Neural cell (in vitro differentiated cells): ENCODE measurements around the gene YTHDC2. TPM values are rescaled to one million over a fixed set of nuclear protein-coding genes. Genes with fewer than 3 reads are reported as not detected.

Experiments
- H2AFZ ChIP-seq: fragments of 200-600, 300-800 bp; sonication (generic), shearing (Covaris generic); 2 replicates; pipeline ENCODE4 v1.6.0; 2014; ENCODE audit warnings: low read depth, mild to moderate bottlenecking, antibody characterized with exemption, low read length, moderate library complexity
- H3F3A ChIP-seq: fragments of 200-600 bp; shearing (Covaris generic); 2 replicates; pipeline ENCODE4 v1.6.1; 2016; ENCODE audit warnings: mild to moderate bottlenecking, moderate library complexity, mixed read lengths, antibody characterized with exemption, low read length; ENCODE audit not compliant: insufficient read depth, poor library complexity, severe bottlenecking
- H3K27ac ChIP-seq: fragments of 200-600, 300-800 bp; sonication (generic), shearing (Covaris generic); 2 replicates; pipeline ENCODE4 v1.5.1; 2014; ENCODE audit warnings: mild to moderate bottlenecking, low read length, moderate library complexity
- H3K27me3 ChIP-seq: fragments of 300-800, 200-600 bp; sonication (generic), shearing (Covaris generic); 2 replicates; pipeline ENCODE4 v1.6.0; 2014; ENCODE audit warnings: mild to moderate bottlenecking, low read depth, low read length, moderate library complexity; ENCODE audit not compliant: insufficient read depth
- H3K36me3 ChIP-seq: fragments of 300-800, 200-600 bp; sonication (generic), shearing (Covaris generic); 2 replicates; pipeline ENCODE4 v1.5.1; 2014; ENCODE audit warnings: mild to moderate bottlenecking, antibody characterized with exemption, low read length, moderate library complexity; ENCODE audit not compliant: insufficient read depth
- H3K4me2 ChIP-seq: fragments of 300-800, 200-600 bp; sonication (generic), shearing (Covaris generic); 2 replicates; pipeline ENCODE4 v1.6.0; 2014; ENCODE audit warnings: mild to moderate bottlenecking, low read length
- H3K4me3 ChIP-seq: fragments of 300-800, 200-600 bp; sonication (generic), shearing (Covaris generic); 2 replicates; pipeline ENCODE4 v1.5.1; 2014; ENCODE audit warnings: mild to moderate bottlenecking, low read length, moderate library complexity
- H3K79me2 ChIP-seq: fragments of 200-600 bp; shearing (Covaris generic); replicated peaks from 2 replicates; pipeline ENCODE4 v1.6.0; 2014; ENCODE audit warnings: mild to moderate bottlenecking, low read length, moderate library complexity; ENCODE audit not compliant: insufficient read depth
- H3K9ac ChIP-seq: fragments of 300-800, 200-600 bp; sonication (generic), shearing (Covaris generic); 2 replicates; pipeline ENCODE4 v1.6.1; 2016; ENCODE audit warnings: mild to moderate bottlenecking, low read length, mixed read lengths
- H3K9me2 ChIP-seq: fragments of 200-600 bp; shearing (Covaris generic); 2 replicates; pipeline ENCODE4 v1.6.1; 2016; ENCODE audit warnings: mild to moderate bottlenecking, low read length, mixed read lengths; ENCODE audit not compliant: insufficient read depth
- H3K9me3 ChIP-seq: fragments of 200-600, 300-800 bp; sonication (generic), shearing (Covaris generic); 2 replicates; pipeline ENCODE4 v1.6.1; 2016; ENCODE audit warnings: mild to moderate bottlenecking, mixed run types, low read length, moderate library complexity, mixed read lengths
- H4K20me1 ChIP-seq: fragments of 200-600 bp; shearing (Covaris generic); 2 replicates; pipeline ENCODE4 v1.6.1; 2016; ENCODE audit warnings: mild to moderate bottlenecking, mixed run types; ENCODE audit not compliant: insufficient read depth
- CTCF ChIP-seq: fragments of 450-650 bp; IDR thresholded peaks from 2 replicates; pipeline ENCODE4 v1.5.1; 2014; ENCODE audit warnings: antibody characterized with exemption, mild to moderate bottlenecking, moderate library complexity; ENCODE audit not compliant: poor library complexity, severe bottlenecking
- EP300 ChIP-seq: fragments of 450-650 bp; conservative IDR thresholded peaks from 2 replicates; pipeline ENCODE4 v1.6.1; 2014; ENCODE audit warnings: antibody characterized with exemption, mild to moderate bottlenecking, moderate library complexity; ENCODE audit not compliant: poor library complexity, severe bottlenecking
- EZH2 ChIP-seq: fragments of 200-600, 300-800 bp; shearing (Covaris generic), sonication (generic); IDR thresholded peaks from 2 replicates; pipeline ENCODE4 v1.6.1; 2014; ENCODE audit warnings: antibody characterized with exemption, low read length, borderline replicate concordance, mild to moderate bottlenecking; ENCODE audit not compliant: insufficient read depth, poor library complexity, severe bottlenecking
- MXI1 ChIP-seq: fragments of 450-650 bp; conservative IDR thresholded peaks from 2 replicates; pipeline ENCODE4 v1.6.1; 2014; ENCODE audit warnings: antibody characterized with exemption, mild to moderate bottlenecking; ENCODE audit not compliant: poor library complexity, severe bottlenecking
- POLR2AphosphoS5 ChIP-seq: IDR thresholded peaks from 2 replicates; pipeline ENCODE4 v1.6.1; 2012
- RAD21 ChIP-seq: fragments of 450-650 bp; conservative IDR thresholded peaks from 2 replicates; pipeline ENCODE4 v1.6.1; 2014; ENCODE audit warnings: antibody characterized with exemption, mild to moderate bottlenecking, moderate library complexity
- REST ChIP-seq: IDR thresholded peaks from 2 replicates; pipeline ENCODE4 v1.6.1; 2012; ENCODE audit warnings: borderline replicate concordance
- SMC3 ChIP-seq: fragments of 450-650 bp; conservative IDR thresholded peaks from 2 replicates; pipeline ENCODE4 v1.6.1; 2014; ENCODE audit warnings: antibody characterized with exemption, mild to moderate bottlenecking, moderate library complexity; ENCODE audit not compliant: poor library complexity
- TAF1 ChIP-seq: IDR thresholded peaks from 2 replicates; pipeline ENCODE4 v1.6.1; 2012; ENCODE audit warnings: low read depth
- polyA plus RNA-seq: library from polyadenylated mRNA; depleted of rRNA; stranded (reverse); fragments of >200 nt; gene quantifications from 2 replicates; pipeline ENCODE4 v1.2.3, GENCODE V29; 2014

Gene YTHDC2
- polyA plus RNA-seq, 1 donor from 2014 or later = 43.7 TPM

- H3K4me2 ChIP-seq = no peak overlapping the region
- no peaks in the 10 kb centered on the region for H3K9me2 ChIP-seq
- H3K36me3 ChIP-seq = peaks cover 6% of the 10 kb centered on the region
- no peak overlapping the region for H3K4me3 ChIP-seq
- TF ChIP-seq SMC3 = no peak
- no peak for TF ChIP-seq CTCF
- no peak for TF ChIP-seq POLR2AphosphoS5
- no peak for TF ChIP-seq TAF1
- no peak for TF ChIP-seq RAD21
- TF ChIP-seq EP300 = no peak
- no peak for TF ChIP-seq EZH2
- no peak for TF ChIP-seq MXI1
- no peak for TF ChIP-seq REST
- H3K9me3 ChIP-seq = no peaks in the 10 kb centered on the region
- H3K79me2 ChIP-seq = peaks cover 23% of the 10 kb centered on the region
- no peaks in the 10 kb centered on the region for H4K20me1 ChIP-seq
- H3F3A ChIP-seq = no peaks in the 10 kb centered on the region
- H3K9ac ChIP-seq = no peak overlapping the region
- no peaks in the 10 kb centered on the region for H3K27me3 ChIP-seq
- no peak overlapping the region for H2AFZ ChIP-seq
- no peak overlapping the region for H3K27ac ChIP-seq
Measured at GRCh38 chr5:113526421-113526820, 12.9 kb downstream of the YTHDC2 start.

GRCh38 chr5:113527746-113528145 lies 14.3 kb downstream of the YTHDC2 start:
- H3K36me3 ChIP-seq = peaks cover 6% of the 10 kb centered on the region
- H3F3A ChIP-seq = no peaks in the 10 kb centered on the region
- H3K9ac ChIP-seq = no peak overlapping the region
- no peak overlapping the region for H3K4me3 ChIP-seq
- H2AFZ ChIP-seq = no peak overlapping the region
- H3K9me2 ChIP-seq = no peaks in the 10 kb centered on the region
- no peak for TF ChIP-seq POLR2AphosphoS5
- H3K27me3 ChIP-seq = no peaks in the 10 kb centered on the region
- H3K4me2 ChIP-seq = no peak overlapping the region
- no peaks in the 10 kb centered on the region for H4K20me1 ChIP-seq
- no peaks in the 10 kb centered on the region for H3K9me3 ChIP-seq
- H3K79me2 ChIP-seq = peaks cover 17% of the 10 kb centered on the region
- H3K27ac ChIP-seq = no peak overlapping the region

GRCh38 chr5:113531481-113532159 lies 18.1 kb downstream of the YTHDC2 start:
- Histone ChIP-seq H2AFZ (no peak overlapping the region), H3K27me3 (no peaks in the 10 kb centered on the region), H3K36me3 (peaks cover 10% of the 10 kb centered on the region), H3K79me2 (peaks cover 8% of the 10 kb centered on the region), H4K20me1 (no peaks in the 10 kb centered on the region), H3K27ac (no peak overlapping the region), H3K9me3 (no peaks in the 10 kb centered on the region), H3K4me2 (no peak overlapping the region), H3F3A (no peaks in the 10 kb centered on the region), H3K9me2 (no peaks in the 10 kb centered on the region), H3K4me3 (no peak overlapping the region), H3K9ac (no peak overlapping the region)
- TF ChIP-seq SMC3 (no peak), POLR2AphosphoS5 (no peak), EZH2 (no peak), REST (no peak), TAF1 (no peak), MXI1 (no peak), EP300 (no peak), CTCF (no peak), RAD21 (no peak)
